Kidney (tissue), 14 donors: Measurements from ENCODE around the gene TMEM184A. TPM values are rescaled to one million over a fixed set of nuclear protein-coding genes. Genes with fewer than 3 reads are reported as not detected.

Experiments used
- DNase-seq, 5 donors: peaks; one replicate each; pipeline ENCODE4 v3.0.0-alpha.2; 2013 to 2020
- FAIRE-seq: peaks from 2 replicates; lab custom pipeline; 2012; peaks lifted over from hg19 to GRCh38; lab: Jason Lieb, UNC
- H3K27ac ChIP-seq, 2 donors: one replicate each; pipeline ENCODE4 v1.7.0; 2013; ENCODE audit warnings: low read depth in 2 of 2, low read length in 2 of 2, inconsistent platforms in 1 of 2
- H3K27me3 ChIP-seq: one replicate; pipeline ENCODE4 v1.7.1; 2013; ENCODE audit warnings: low read length, inconsistent platforms; ENCODE audit not compliant: control insufficient read depth, insufficient read depth
- H3K36me3 ChIP-seq, 3 donors: one replicate each; pipeline versions ENCODE4 v1.7.0 to v1.7.1; 2013; ENCODE audit warnings: low read length in 3 of 3, control low read depth in 1 of 3, inconsistent platforms in 1 of 3; ENCODE audit not compliant: insufficient read depth in 3 of 3, control insufficient read depth in 2 of 3
- H3K4me1 ChIP-seq, 3 donors: one replicate each; pipeline versions ENCODE4 v1.7.0 to v1.7.1; 2013; ENCODE audit warnings: low read length in 3 of 3, inconsistent platforms in 1 of 3, low read depth in 1 of 3; ENCODE audit not compliant: control insufficient read depth in 2 of 3, insufficient read depth in 2 of 3
- H3K4me3 ChIP-seq, 3 donors: one replicate each; pipeline versions ENCODE4 v1.7.0 to v1.8.1; 2013; ENCODE audit warnings: low read length in 3 of 3, control low read depth in 1 of 3, inconsistent platforms in 1 of 3
- H3K9ac ChIP-seq, 3 donors: one replicate each; pipeline versions ENCODE4 v1.7.0 to v1.7.1; 2013; ENCODE audit warnings: low read length in 3 of 3, control low read depth in 1 of 3, inconsistent platforms in 1 of 3
- H3K9me3 ChIP-seq, 3 donors: one replicate each; pipeline versions ENCODE4 v1.7.0 to v1.7.1; 2013; ENCODE audit warnings: low read length in 3 of 3, control low read depth in 1 of 3, inconsistent platforms in 1 of 3; ENCODE audit not compliant: control insufficient read depth in 2 of 3, insufficient read depth in 1 of 3
- CTCF ChIP-seq: IDR thresholded peaks from 3 replicates; pipeline ENCODE4 v1.5.1; 2012; ENCODE audit warnings: mild to moderate bottlenecking, moderate library complexity, borderline replicate concordance; ENCODE audit not compliant: insufficient read depth; ENCODE audit errors: extremely low read depth
- intact Hi-C: fragments of 100-400 bp; cut with DNase I; formaldehyde crosslinking; loops from one replicate; pipeline ENCODE4 v1.11.1; 2022
- polyA plus RNA-seq: library from polyadenylated mRNA; stranded (reverse); fragments of 350-450 nt; fragmentation: Illumina TruSeq; extraction: RNeasy Lipid Tissue Mini Kit (QIAGEN cat#74804); gene quantifications from one replicate; pipeline ENCODE4 v1.2.3, GENCODE V29; 2014; ENCODE audit warnings: low read depth, low replicate concordance; ENCODE audit not compliant: insufficient read depth
- total RNA-seq: library from RNA; stranded (reverse); fragmentation: NEBNext Ultra II Directional; extraction: Animal tissue kit (Norgen Biotek cat#: 25700); gene quantifications from one replicate; pipeline ENCODE4 v1.2.1, GENCODE V29; 2021
- donor health status: control.
- donor health status: control.
- donor health status: control.
- donor health status: control.
- donor health status: control.
- donor health status: DM: yes; HTN: yes; CAD: no.
- donor health status: Normal renal cell carcinoma (clear cell type).

The TMEM184A gene
- total and polyA plus RNA-seq, 2 donors from 2014 or later, result 6.8 to 11.0 TPM

- no peaks in the 10 kb centered on the region for H3K4me1 ChIP-seq
- H3K36me3 ChIP-seq, result no peaks in the 10 kb centered on the region
- no peak overlapping the region for H3K4me3 ChIP-seq
- intact Hi-C loops, result no loop called here
- no peak overlapping the region for H3K27ac ChIP-seq
- H3K9ac ChIP-seq, result no peak overlapping the region
- no peaks in the 10 kb centered on the region for H3K27me3 ChIP-seq
- FAIRE-seq (no peak), DNase-seq (no peak)
- TF ChIP-seq CTCF, result no peak
- no peaks in the 10 kb centered on the region for H3K9me3 ChIP-seq
These were observed 43.1 kb upstream of the TMEM184A start for GRCh38 chr7:1598961-1599639.

GRCh38 chr7:1598286-1598685 lies 42.3 kb upstream of the TMEM184A start:
- FAIRE-seq (no peak), DNase-seq (no peak)
- intact Hi-C loops, result no loop called here
- Histone ChIP-seq H3K4me3 (no peak overlapping the region), H3K27me3 (no peaks in the 10 kb centered on the region), H3K9ac (no peak overlapping the region), H3K36me3 (no peaks in the 10 kb centered on the region), H3K4me1 (no peaks in the 10 kb centered on the region), H3K9me3 (no peaks in the 10 kb centered on the region), H3K27ac (no peak overlapping the region)
- TF ChIP-seq CTCF, result no peak

GRCh38 chr7:1597791-1598190 lies 41.8 kb upstream of the TMEM184A start:
- Histone ChIP-seq H3K4me3 (no peak overlapping the region), H3K27ac (no peak overlapping the region), H3K9ac (no peak overlapping the region), H3K9me3 (no peaks in the 10 kb centered on the region), H3K27me3 (no peaks in the 10 kb centered on the region), H3K36me3 (no peaks in the 10 kb centered on the region), H3K4me1 (no peaks in the 10 kb centered on the region)
- intact Hi-C loops, result no loop called here
- no peak for FAIRE-seq
- DNase-seq, result no peak
- no peak for TF ChIP-seq CTCF
